ENCODE data around the gene SND1.

Gene SND1

GRCh38 chr7:127782075-127782474 is 130.1 kb downstream of the SND1 start:
- no peak overlapping the region for H3K4me3 ChIP-seq (ENCODE audit: low read depth, low read length)
- no peak for DNase-seq (ENCODE audit: low read depth)
- TF ChIP-seq CTCF (IDR thresholded peaks at IDR 0.05; ENCODE audit: low read depth, low read length, missing control alignments) = no peak
- in situ Hi-C loops (cut with HindIII; ENCODE audit: low sequenced_read_pairs) = no loop called here

GRCh38 chr7:127782654-127783559 is 130.9 kb downstream of the SND1 start:
- H3K4me3 ChIP-seq (ENCODE audit: low read depth, low read length) = no peak overlapping the region
- in situ Hi-C loops (cut with HindIII; ENCODE audit: low sequenced_read_pairs) = no loop called here
- no peak for TF ChIP-seq CTCF (IDR thresholded peaks at IDR 0.05; ENCODE audit: low read depth, low read length, missing control alignments)
- no peak for DNase-seq (ENCODE audit: low read depth)

- no peak for TF ChIP-seq CTCF (IDR thresholded peaks at IDR 0.05; ENCODE audit: low read depth, low read length, missing control alignments)
- H3K4me3 ChIP-seq (ENCODE audit: low read depth, low read length) = no peak overlapping the region
- no peak for DNase-seq (ENCODE audit: low read depth)
- in situ Hi-C loops (cut with HindIII; ENCODE audit: low sequenced_read_pairs) = no loop called here
These were observed 134.2 kb downstream of the SND1 start for GRCh38 chr7:127786184-127786583.

- no peak for TF ChIP-seq CTCF (IDR thresholded peaks at IDR 0.05; ENCODE audit: low read depth, low read length, missing control alignments)
- in situ Hi-C loops (cut with HindIII; ENCODE audit: low sequenced_read_pairs) = no loop called here
- H3K4me3 ChIP-seq (ENCODE audit: low read depth, low read length) = no peak overlapping the region
- DNase-seq (ENCODE audit: low read depth) = no peak
These were observed 137.0 kb downstream of the SND1 start for GRCh38 chr7:127789031-127789430.

GRCh38 chr7:127791446-127792189 is 139.6 kb downstream of the SND1 start:
- peak; percentile 49 for DNase-seq (ENCODE audit: low read depth)
- TF ChIP-seq CTCF (IDR thresholded peaks at IDR 0.05; ENCODE audit: low read depth, low read length, missing control alignments) = no peak
- in situ Hi-C loops (cut with HindIII; ENCODE audit: low sequenced_read_pairs) = no loop called here
- no peak overlapping the region for H3K4me3 ChIP-seq (ENCODE audit: low read depth, low read length)

GRCh38 chr7:127792528-127793342 is 140.7 kb downstream of the SND1 start:
- TF ChIP-seq CTCF (IDR thresholded peaks at IDR 0.05; ENCODE audit: low read depth, low read length, missing control alignments) = peak; percentile 44
- H3K4me3 ChIP-seq (ENCODE audit: low read depth, low read length) = no peak overlapping the region
- in situ Hi-C loops (cut with HindIII; ENCODE audit: low sequenced_read_pairs) = no loop called here
- no peak for DNase-seq (ENCODE audit: low read depth)

All from astrocyte of the cerebellum (primary cell).